Fibroblast of the aortic adventitia (primary cell): ENCODE measurements around the gene SUSD4. TPM values are rescaled to one million over a fixed set of nuclear protein-coding genes. Genes with fewer than 3 reads are reported as not detected.
"Not testable (repeated sequence)": the region's sequence is repeated elsewhere in the genome, so short reads cannot be mapped to it uniquely, and the experiment has no call there.

Source experiments
- DNase-seq: peaks from one replicate; pipeline ENCODE4 v3.0.0-alpha.2; 2010; ENCODE audit warnings: low read depth
- H3K4me3 ChIP-seq: 2 replicates; pipeline ENCODE4 v1.5.1; 2011; ENCODE audit warnings: low read depth, mild to moderate bottlenecking, control low read depth, low read length, moderate library complexity
- total RNA-seq: library from RNA; depleted of rRNA; stranded (reverse); fragments of >200 nt; gene quantifications from 2 replicates; pipeline ENCODE4 v1.2.3, GENCODE V29; 2012; ENCODE audit warnings: low replicate concordance
- TF ChIP-seq, protein P1 (sequence below): IDR thresholded peaks from 2 replicates; pipeline ENCODE4 v1.5.1; 2011; ENCODE audit warnings: mild to moderate bottlenecking, low read length, control low read depth, inconsistent platforms; ENCODE audit not compliant: insufficient read depth

The SUSD4 gene
- total RNA-seq, 1 donor: 0.18 TPM

DNA sequence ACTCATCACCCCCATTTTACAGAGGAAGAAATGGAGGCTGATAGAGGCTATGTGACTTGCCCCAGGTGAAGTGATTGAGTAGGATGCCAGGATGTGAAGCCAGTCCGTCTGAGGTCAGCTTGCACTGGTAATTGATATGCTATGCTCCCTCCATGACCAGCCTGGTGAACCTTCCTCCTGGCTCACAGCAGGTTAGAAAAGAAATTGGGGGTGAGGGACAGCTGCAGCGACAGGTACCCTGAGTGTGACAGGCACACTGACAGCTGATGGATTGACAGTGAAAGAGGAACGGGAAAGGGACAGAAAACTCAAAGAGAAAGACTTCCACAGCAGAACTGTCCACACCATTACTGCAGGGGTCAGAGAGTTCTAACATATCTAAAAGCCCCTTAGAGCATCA is 102.1 kb downstream of the SUSD4 start:
- no peak overlapping the region for H3K4me3 ChIP-seq
- no peak for DNase-seq
- TF ChIP-seq, protein P1, sequence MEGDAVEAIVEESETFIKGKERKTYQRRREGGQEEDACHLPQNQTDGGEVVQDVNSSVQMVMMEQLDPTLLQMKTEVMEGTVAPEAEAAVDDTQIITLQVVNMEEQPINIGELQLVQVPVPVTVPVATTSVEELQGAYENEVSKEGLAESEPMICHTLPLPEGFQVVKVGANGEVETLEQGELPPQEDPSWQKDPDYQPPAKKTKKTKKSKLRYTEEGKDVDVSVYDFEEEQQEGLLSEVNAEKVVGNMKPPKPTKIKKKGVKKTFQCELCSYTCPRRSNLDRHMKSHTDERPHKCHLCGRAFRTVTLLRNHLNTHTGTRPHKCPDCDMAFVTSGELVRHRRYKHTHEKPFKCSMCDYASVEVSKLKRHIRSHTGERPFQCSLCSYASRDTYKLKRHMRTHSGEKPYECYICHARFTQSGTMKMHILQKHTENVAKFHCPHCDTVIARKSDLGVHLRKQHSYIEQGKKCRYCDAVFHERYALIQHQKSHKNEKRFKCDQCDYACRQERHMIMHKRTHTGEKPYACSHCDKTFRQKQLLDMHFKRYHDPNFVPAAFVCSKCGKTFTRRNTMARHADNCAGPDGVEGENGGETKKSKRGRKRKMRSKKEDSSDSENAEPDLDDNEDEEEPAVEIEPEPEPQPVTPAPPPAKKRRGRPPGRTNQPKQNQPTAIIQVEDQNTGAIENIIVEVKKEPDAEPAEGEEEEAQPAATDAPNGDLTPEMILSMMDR: no peak

DNA sequence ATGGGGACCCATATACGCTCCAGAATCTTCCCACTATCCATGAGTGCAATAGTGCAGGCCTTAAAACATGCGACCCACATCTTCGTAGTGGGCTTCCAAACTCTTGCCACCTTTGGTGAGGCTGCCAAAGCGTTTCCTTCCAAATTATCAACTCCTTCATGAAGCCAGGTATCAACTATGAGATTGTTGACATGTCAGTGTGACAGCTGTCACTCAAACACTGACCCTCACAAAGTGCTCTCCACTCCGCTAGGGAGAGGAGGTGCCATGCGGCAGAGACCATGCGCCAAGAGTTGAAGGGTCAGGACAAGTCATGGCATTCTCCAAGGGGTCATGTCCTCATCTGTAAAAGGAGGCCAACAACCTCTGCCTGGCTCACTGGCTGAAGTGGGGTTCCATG is 103.3 kb downstream of the SUSD4 start:
- no peak for DNase-seq
- no peak overlapping the region for H3K4me3 ChIP-seq

DNA sequence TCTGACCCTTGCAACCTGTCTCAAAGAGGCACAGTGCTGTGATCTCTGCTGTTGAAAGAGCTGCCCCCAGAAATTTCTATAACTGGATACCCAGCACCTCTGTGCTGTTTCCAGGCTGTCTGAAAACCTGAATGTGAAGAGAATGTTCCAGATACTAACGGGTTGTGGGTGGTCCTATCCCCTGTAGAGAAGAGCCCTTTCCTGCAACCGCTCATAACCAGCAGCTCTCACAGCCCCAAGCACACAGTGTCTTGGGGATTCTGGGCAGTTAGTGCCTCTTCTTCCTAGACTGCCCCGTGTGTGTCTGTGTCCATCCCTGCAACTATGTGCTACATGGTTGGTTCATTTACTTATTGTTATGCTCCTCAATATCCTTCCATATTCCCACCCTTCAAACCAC is 104.5 kb downstream of the SUSD4 start:
- TF ChIP-seq, protein P1: no peak
- DNase-seq: no peak
- no peak overlapping the region for H3K4me3 ChIP-seq

More for the DNA sequence above, 103.3 kb downstream of the SUSD4 start:
- TF ChIP-seq, protein P1: no peak

DNA sequence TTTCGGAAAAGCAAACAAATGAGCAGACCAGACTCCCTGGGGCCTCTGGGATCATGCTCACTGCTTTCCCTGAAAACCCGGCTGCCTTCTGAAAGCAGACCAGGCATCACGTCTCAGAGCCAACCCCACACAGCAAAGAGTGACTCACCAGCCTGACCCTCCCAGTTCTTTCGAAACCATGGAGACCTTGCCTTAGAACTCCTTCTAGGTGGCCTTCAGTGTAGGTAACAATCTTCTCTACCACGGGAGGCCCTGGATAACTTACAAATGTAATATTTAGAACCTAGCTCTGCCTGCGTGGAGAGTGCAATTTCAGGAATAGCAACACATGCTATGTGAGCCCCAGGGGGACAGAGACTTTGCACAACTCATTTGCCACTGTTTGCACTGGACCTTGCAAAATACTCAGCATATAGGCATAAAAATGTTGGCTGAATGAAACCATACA is 105.2 kb downstream of the SUSD4 start:
- TF ChIP-seq, protein P1: no peak
- H3K4me3 ChIP-seq: no peak overlapping the region
- peak; percentile 71 for DNase-seq

DNA sequence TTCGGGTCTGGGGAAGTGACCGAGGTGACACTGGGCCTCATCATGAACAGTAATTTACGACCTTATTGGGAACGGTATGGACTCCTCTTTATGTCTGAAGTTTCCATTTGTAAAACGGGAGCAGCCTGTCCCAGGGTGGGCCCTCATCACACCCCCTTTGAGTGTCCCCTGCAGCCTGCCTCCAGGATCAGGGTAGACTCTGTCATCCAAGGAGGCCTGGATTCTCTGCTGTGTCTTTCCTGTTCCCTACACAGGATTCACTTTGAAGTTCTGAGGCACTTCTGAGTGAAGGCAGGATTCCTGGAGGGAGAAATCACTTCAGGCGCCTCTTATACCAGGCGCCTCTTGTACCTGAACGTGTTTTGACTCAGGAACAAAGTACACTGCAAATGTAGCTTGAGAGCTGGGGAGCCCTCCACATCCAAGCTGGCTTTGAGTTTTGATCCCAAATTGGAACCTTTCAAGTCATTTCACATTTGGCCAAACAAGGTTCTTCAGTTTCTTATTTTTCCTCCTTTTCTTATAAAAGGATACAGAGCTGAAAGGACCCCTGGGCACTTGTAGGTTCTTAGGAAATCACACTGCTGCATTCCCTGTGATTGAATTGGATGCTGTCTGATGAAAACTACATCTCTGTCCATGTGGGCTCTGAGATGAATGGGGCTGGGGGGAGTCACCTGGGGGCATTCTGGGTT is 106.0 kb downstream of the SUSD4 start:
- DNase-seq: no peak
- no peak overlapping the region for H3K4me3 ChIP-seq
- TF ChIP-seq, protein P1: no peak

DNA sequence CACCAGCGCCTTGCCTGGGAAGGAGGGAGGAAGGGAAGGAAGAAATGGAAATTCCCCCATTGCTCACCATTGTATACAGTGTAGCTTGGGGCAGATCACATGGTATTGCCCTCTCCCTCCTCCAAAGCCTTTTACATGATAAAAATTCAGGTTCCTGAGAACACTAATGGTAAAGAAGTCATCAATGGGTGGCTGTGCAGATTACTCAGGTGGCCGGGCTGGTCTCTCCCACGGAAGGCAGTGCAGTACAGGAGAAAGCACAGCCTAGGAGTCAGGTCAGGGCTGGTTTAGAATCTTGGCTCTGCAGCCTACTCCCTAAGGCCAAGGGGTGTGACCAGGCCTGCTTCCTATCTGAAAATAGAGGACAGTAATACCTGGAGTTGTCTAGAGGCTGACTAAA is 107.9 kb downstream of the SUSD4 start:
- no peak for DNase-seq
- no peak overlapping the region for H3K4me3 ChIP-seq
- TF ChIP-seq, protein P1: no peak

DNA sequence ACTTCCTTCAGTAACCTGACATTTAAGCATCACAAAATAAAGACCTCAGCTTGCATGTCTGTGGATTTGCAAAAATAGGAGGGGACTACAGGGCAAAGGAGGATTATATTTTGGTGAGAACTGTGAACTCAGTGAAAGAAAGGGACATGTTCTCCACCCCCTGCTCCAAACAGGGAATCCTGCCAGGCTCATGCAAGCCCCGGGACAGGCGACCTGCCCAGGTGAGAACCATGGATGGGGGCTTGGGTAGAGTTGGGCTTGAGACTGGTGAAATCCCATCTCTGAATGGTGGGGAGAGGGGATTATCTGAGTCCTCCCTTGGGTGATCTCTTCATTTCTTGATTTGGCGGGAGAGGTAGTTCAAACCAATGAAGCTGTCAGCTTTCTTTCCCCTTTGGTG is 110.1 kb downstream of the SUSD4 start:
- no peak overlapping the region for H3K4me3 ChIP-seq
- no peak for DNase-seq
- TF ChIP-seq, protein P1: no peak

DNA sequence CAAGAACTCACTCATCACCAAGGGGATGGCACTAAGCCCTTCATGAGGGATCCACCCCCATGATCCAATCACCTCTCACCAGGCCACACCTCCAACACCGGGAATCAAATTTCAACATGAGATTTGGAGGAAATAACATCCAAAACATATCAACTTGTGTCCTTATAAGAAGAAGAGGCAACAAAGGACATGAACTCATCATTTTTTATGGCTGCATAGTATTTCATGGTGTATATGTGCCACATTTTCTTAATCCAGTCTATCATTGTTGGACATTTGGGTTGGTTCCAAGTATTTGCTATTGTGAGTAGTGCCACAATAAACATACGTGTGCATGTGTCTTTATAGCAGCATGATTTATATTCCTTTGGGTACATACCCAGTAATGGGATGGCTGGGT is 112.6 kb downstream of the SUSD4 start:
- not testable (repeated sequence) for H3K4me3 ChIP-seq, DNase-seq
